Measurements from ENCODE around the gene NUDT8. TPM values are rescaled to one million over a fixed set of nuclear protein-coding genes. Genes with fewer than 3 reads are reported as not detected.
"Not testable (repeated sequence)": the region's sequence is repeated elsewhere in the genome, so short reads cannot be mapped to it uniquely, and the experiment has no call there.

NUDT8 gene
- total RNA-seq, 4 donors from 2014 or later, result 1.9 to 4.8 (median 3.5) TPM

DNA sequence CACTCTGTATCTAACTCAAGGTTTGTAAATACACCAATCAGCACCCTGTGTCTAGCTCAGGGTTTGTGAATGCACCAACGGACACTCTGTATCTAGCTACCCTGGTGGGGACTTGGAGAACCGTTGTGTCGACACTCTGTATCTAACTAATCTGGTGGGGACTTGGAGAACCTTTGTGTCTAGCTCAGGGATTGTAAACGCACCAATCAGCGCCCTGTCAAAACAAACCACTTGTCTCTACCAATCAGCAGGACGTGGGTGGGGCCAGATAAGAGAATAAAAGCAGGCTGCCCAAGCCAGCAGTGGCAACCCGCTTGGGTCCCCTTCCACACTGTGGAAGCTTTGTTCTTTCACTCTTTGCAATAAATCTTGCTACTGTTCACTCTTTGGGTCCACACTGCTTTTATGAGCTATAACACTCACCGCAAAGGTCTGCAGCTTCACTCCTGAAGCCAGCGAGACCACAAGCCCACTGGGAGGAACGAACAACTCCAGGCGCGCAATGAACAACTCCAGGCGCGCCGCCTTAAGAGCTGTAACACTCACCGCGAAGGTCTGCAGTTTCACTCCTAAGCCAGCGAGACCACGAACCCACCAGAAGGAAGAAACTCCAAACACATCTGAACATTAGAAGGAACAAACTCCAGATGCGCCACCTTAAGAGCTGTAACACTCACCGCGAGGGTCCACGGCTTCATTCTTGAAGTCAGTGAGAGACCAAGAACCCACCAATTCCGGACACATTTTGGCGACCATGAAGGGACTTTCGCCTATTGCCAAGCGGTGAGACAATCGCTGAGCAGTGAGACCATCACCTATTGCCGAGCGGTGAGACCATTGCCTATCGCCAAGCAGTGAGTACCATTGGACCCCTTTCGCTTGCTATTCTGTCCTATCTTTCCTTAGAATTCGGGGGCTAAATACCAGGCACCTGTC lies 9.8 kb downstream of the NUDT8 start:
- H3K27ac ChIP-seq (replicated peaks in 1 of 4); H3K4me3 ChIP-seq; H3K9me3 ChIP-seq; H3K36me3 ChIP-seq; DNase-seq (ENCODE audit: extremely low spot score); H3K4me1 ChIP-seq: not testable (repeated sequence)
- H3K27me3 ChIP-seq, result peaks cover 0 to 20% (median 6%) of the 10 kb centered on the region in 4 donors
- intact Hi-C loops (cut with DNase I), result loop anchor here (10.0 kb wide), 1 partner anchor 95 kb away; no protein-coding TSS in a partner anchor
- WGBS, result 95% methylated on average over 33 of the region's 33 CpGs

DNA sequence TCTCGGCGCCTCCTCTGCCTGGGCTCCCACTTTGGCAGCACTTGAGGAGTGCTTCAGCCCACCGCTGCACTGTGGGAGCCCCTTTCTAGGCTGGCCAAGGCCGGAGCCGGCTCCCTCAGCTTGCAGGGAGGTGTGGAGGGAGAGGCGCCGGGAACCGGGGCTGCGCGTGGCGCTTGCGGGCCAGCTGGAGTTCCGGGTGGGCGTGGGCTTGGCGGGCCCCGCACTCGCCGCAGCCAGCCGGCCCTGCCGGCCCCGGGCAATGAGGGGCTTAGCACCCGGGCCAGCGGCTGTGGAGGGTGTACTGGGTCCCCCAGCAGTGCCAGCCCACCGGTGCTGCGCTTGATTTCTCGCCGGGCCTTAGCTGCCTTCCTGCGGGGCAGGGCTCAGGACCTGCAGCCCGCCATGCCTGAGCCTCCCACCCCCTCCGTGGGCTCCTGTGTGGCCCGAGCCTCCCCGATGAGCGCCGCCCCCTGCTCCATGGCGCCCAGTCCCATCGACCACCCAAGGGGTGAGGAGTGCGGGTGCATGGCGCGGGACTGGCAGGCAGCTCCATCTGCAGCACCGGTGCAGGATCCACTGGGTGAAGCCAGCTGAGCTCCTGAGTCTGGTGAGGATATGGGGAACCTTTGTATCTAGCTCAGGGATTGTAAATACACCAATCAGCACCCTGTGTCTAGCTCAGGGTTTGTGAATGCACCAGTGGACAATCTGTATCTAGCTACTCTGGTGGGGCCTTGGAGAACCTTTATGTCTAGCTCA lies 10.7 kb downstream of the NUDT8 start:
- not testable (repeated sequence) for DNase-seq (ENCODE audit: extremely low spot score); H3K4me3 ChIP-seq; H3K27ac ChIP-seq (replicated peaks in 1 of 4); H3K9me3 ChIP-seq; H3K36me3 ChIP-seq
- peaks cover 4 to 15% (median 8%) of the 10 kb centered on the region in 4 donors for H3K4me1 ChIP-seq
- peaks cover 0 to 28% (median 10%) of the 10 kb centered on the region in 4 donors for H3K27me3 ChIP-seq
- intact Hi-C loops (cut with DNase I), result loop anchor here (10.0 kb wide), 1 partner anchor 96 kb away; no protein-coding TSS in a partner anchor
- WGBS, result 94% methylated on average over 18 of the region's 40 CpGs

DNA sequence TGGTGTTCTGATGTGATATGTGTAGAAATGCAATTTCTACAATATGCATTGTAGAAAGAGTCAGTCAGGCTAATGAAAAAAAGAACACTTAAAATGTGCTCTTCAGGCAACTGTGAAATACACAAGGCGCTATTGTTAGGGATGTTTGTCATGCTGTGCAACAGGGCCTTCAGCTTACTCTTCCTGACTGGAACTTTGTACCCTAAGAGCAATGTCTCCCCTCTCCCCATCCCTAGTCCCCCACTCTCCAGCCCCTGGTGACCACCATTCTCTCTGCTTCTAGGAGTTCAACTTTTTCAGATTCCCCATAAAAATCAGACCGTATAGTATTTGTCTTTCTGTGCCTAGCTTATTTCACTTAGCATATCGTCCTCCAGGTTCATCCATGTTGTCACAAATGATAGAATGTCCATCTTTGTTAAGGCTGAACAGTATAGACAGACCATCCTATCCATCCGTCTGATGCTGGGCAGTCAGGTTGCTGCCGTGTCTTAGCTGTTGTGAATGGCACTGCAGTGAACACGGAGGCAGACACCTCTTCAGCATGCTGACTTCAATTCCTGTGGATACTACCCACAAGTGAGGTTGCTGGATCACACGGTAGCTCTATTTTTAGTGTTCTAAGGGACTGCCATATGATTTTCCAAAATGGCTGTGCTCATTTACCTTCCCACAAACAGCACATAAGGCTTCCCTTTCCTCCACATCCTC lies 12.3 kb downstream of the NUDT8 start:
- Histone ChIP-seq H3K9me3 (no peaks in the 10 kb centered on the region), H3K4me3 (no peak overlapping the region), H3K27ac (replicated peaks in 1 of 4) (no peak overlapping the region), H3K27me3 (peaks cover 0 to 31% (median 10%) of the 10 kb centered on the region in 4 donors), H3K36me3 (peaks cover under 1 to 11% (median 7%) of the 10 kb centered on the region in 4 donors), H3K4me1 (peaks cover 9 to 23% (median 15%) of the 10 kb centered on the region in 4 donors)
- intact Hi-C loops (cut with DNase I), result loop anchor here (10.0 kb wide), 1 partner anchor 97 kb away; no protein-coding TSS in a partner anchor
- 79% methylated on average over 7 of the region's 7 CpGs for WGBS
- TF ChIP-seq, protein P1, sequence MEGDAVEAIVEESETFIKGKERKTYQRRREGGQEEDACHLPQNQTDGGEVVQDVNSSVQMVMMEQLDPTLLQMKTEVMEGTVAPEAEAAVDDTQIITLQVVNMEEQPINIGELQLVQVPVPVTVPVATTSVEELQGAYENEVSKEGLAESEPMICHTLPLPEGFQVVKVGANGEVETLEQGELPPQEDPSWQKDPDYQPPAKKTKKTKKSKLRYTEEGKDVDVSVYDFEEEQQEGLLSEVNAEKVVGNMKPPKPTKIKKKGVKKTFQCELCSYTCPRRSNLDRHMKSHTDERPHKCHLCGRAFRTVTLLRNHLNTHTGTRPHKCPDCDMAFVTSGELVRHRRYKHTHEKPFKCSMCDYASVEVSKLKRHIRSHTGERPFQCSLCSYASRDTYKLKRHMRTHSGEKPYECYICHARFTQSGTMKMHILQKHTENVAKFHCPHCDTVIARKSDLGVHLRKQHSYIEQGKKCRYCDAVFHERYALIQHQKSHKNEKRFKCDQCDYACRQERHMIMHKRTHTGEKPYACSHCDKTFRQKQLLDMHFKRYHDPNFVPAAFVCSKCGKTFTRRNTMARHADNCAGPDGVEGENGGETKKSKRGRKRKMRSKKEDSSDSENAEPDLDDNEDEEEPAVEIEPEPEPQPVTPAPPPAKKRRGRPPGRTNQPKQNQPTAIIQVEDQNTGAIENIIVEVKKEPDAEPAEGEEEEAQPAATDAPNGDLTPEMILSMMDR (IDR thresholded peaks at IDR 0.05), result no peak
- no peak for TF ChIP-seq POLR2A (IDR thresholded peaks at IDR 0.05; ENCODE audit: low read depth)
- TF ChIP-seq POLR2AphosphoS5 (IDR thresholded peaks at IDR 0.05), result no peak
- TF ChIP-seq EP300 (IDR thresholded peaks at IDR 0.05), result no peak
- no peak for DNase-seq (ENCODE audit: extremely low spot score)

DNA sequence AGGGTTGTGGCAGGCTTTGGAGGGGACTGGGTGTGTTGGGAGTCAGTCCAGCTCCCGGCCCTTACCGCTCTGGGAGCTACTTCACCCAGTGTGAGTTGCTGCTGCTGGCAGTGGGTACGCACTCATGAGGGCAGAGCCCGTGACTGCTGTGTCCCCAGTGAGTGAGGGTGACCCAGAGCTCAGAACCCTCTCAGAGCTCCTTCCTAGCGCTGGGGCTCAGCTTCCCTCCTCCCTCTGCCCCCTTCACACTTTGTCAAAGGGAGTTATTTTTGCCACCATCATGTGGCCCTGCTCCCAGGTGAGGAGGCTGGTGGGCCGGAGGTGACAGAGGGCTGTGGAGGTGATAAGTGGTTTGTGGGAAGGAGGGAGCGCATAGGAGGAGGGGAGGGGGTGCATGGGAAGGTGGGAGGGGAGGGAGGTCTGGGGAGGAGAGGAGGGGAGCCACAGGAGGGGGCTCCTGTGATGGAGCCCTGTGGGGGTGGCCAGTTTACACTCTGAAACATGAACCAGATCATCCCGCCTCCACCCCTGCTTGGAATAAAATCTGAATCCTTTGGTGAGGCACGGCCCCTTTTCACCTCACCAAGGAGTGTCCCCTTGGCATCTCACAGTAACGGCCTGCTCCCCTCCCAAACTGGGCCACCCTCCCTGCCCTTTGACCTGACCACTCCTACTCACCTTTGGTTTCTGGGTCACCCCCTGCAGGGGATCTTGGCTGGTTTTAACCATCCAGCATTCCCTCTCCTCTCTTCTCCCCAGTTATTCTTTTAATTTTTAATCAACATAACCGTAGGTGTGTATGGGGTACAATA lies 13.1 kb downstream of the NUDT8 start:
- Histone ChIP-seq H3K36me3 (peaks cover 8 to 18% (median 14%) of the 10 kb centered on the region in 4 donors), H3K4me1 (peaks cover 9 to 23% (median 15%) of the 10 kb centered on the region in 4 donors), H3K27ac (replicated peaks in 1 of 4) (no peak overlapping the region), H3K9me3 (no peaks in the 10 kb centered on the region), H3K4me3 (no peak overlapping the region), H3K27me3 (peaks cover 0 to 31% (median 10%) of the 10 kb centered on the region in 4 donors)
- intact Hi-C loops (cut with DNase I), result loop anchor here (10.0 kb wide), 1 partner anchor 98 kb away; no protein-coding TSS in a partner anchor
- TF ChIP-seq EP300 (IDR thresholded peaks at IDR 0.05) (no peak), POLR2A (IDR thresholded peaks at IDR 0.05; ENCODE audit: low read depth) (no peak), POLR2AphosphoS5 (IDR thresholded peaks at IDR 0.05) (no peak)
- TF ChIP-seq, protein P1 (IDR thresholded peaks at IDR 0.05), result no peak
- WGBS, result 53% methylated on average over 11 of the region's 11 CpGs
- DNase-seq (ENCODE audit: extremely low spot score), result no peak

Measured in esophagus muscularis mucosa (tissue), 4 donors.